Fibroblast of upper back skin (primary cell): ENCODE results near the gene ETV3.

Experiments used
- DNase-seq: peaks from one replicate; pipeline ENCODE4 v3.0.0-alpha.2; 2013

ETV3 gene

DNA sequence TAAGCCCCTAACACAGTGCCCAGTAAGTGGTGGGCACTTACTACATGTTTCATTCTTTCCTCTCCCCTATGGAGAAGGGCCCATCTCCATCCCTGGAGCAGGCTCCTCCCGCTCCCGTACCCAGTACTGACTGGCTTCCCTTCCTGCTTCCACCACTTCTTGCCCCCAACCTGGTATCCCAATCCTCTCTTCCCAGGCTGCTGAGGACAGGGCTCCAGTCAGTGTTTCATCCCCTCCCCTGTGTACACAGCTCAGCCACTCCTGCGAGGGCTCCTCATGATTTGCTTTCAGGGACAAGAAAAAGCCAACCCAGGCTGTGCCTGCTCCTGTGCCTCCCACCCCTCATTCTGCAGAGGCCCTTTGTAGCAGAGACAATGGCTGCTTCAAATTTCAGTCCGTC, 20.8 kb upstream of the ETV3 start:
- no peak for DNase-seq

DNA sequence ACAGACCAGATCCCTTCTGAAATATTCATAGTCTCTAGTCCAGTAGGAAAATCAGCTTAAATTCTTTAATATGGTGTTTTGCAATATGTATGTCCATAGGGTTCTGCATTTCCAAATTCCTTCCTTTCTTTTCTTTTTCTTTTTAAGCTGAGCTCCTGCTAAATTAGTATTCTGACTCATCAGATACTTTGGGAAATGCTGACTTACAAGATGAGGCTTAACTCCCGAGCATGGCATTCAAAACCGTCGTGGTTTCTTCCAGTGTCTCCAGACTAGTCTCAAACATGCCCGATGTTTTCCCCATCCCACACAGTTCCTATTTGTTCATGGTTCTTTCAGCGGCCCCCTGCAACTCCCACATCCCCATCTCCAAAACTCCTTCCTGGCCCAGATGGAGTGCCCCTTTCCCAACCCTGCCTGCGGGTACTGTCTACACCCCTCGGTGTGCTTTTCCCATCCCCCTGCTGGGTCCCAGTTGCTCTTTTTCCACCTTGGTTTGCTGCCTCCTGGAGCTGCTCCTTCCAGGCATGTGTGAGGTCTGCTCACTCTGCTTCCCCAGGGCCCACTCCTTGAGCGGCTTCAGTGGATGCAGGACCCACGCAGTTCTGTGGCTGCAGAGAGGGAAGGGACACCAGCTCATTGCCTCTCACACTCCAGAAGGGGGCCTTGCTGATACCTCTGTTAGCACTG, 19.5 kb upstream of the ETV3 start:
- peak; percentile 73 for DNase-seq

GRCh38 chr1:157156058-157156541, 17.9 kb upstream of the ETV3 start:
- DNase-seq = peak; percentile 64

DNA sequence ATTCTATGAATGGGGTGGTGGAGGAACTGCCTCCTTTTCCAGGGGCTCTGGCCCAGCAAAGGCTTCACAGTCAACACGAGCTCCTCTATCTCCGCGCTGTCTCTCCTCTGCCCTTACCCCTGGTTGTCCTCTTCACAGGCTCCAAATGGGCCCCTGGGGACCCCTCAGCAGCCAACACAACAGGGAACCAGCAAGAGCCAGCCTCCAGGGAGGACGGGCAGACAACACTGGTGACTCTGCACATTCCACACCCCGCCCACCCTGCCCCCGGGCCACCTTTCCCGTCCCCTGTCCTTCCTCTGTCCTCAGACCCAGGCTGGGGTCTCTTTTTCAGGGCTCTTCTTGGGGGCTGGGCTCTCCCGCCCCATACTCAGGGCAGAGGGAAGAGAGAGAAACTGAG, 17.5 kb upstream of the ETV3 start:
- DNase-seq = no peak

GRCh38 chr1:157154940-157155514, 16.8 kb upstream of the ETV3 start:
- no peak for DNase-seq

GRCh38 chr1:157154291-157154690, 16.1 kb upstream of the ETV3 start:
- DNase-seq = no peak

GRCh38 chr1:157153746-157154145, 15.6 kb upstream of the ETV3 start:
- no peak for DNase-seq

- DNase-seq = no peak
Measured at GRCh38 chr1:157152510-157152909, 14.3 kb upstream of the ETV3 start.

- DNase-seq = no peak
Measured at GRCh38 chr1:157151506-157151905, 13.3 kb upstream of the ETV3 start.

- no peak for DNase-seq
Measured at GRCh38 chr1:157151073-157151472, 12.9 kb upstream of the ETV3 start.

DNA sequence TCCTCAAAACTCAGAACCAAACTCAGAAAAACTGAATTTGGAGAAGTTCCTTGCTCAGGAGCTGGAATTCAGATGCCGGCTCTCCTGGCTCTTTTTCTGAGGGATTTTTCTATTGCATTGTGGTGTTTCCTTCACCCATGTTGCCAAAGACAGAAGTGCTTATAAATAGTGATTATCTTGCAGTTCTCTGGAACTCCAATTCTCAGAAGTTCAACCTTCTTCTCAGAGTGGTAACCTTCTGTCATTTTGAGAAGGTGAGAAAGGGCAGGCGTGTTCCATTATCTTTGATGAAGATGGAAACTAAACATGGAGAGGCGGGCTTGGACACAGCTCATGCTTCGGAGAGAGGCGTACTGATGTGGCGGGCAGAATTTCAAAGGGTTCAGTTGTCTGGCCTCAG, 12.4 kb upstream of the ETV3 start:
- DNase-seq = no peak

GRCh38 chr1:157147906-157148700, 9.9 kb upstream of the ETV3 start:
- DNase-seq = peak; percentile 36

DNA sequence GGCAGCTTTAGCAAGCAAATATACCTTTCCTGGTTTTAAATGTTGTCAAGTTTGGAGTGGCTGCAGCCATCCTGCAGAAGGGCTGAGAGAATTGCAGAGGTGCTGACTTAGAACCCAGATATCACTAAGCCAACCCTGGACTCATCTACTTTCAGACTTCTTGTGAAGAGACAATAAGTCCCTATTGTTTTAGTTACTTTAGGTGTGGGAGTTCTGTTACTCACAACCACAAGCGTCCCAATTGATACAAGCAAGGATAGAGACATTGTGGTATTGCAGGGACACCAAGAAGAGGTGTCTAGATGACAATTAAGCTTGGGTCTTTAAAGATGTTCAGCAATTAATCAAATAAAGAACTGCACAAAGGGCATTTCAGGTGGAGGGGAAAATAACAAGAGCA, 8.8 kb upstream of the ETV3 start:
- no peak for DNase-seq

DNA sequence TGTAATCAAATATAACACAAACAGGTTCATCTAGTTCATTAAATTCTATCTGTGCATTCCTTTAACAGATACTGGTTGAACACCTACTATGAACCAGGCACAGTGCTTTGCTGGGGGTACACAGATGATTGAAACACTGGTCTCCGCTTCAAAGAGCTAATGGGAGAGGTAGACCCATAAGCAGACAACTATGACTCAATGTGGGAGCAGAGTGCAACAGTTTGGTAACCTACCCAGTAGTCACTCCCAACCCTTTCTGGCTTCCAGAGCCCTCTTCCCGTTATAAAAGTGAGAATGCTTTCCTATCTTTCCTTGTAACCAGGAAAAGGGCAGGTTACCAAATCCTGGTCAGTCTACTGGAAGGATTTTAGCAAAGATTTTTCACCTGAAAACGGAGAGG, 8.0 kb upstream of the ETV3 start:
- DNase-seq = no peak

DNA sequence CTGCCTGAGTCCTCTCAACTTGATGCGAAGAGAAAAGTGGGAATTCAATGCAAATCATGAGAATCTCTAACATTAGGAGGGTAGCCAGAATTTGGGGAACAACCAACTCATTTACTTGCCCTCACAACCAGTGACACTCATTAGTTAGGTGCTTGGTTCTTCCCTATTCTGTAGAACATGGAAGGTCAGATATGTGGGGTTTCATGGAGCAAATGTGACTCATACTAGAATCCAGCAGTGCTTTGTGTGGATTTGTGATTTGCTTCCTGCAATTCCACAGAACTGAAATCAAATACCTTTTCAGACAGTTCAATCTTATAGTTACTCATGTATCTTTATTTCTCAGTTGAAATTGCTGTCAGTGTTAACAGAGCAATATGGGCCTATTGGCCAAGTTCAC, 6.9 kb upstream of the ETV3 start:
- DNase-seq = peak; percentile 18

GRCh38 chr1:157144509-157144908, 6.3 kb upstream of the ETV3 start:
- no peak for DNase-seq

- DNase-seq = no peak
Measured at GRCh38 chr1:157142765-157143423, 4.7 kb upstream of the ETV3 start.

DNA sequence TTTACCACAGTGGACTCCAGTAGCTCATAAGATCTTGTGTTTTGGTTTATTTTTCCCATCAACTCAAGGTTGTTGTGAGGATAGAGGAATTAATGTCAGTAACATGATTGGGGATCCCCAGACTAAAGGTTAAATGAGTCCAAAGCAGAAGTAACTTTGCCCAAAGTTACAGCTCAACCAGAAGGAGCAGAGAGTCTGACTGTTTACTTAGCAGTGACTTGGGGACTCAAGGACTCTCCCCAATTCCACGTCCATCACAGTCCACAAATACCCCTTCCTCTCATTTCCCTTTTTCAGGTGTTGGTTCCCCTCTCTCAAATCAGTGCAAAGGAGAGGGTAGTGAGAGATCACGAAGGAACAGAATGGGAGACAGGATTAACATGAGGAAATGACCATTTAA, 4.0 kb upstream of the ETV3 start:
- no peak for DNase-seq

- no peak for DNase-seq
Measured at GRCh38 chr1:157141212-157141855, 3.1 kb upstream of the ETV3 start.

- no peak for DNase-seq
Measured at GRCh38 chr1:157140063-157140588, 1.9 kb upstream of the ETV3 start.

- no peak for DNase-seq
Measured at GRCh38 chr1:157139052-157139715, 989 bp upstream of the ETV3 start.
